GM19043 (cell line): ENCODE data around the gene REC114.

Experiments
- ATAC-seq: cut with Tn5 transposase; IDR thresholded peaks from one replicate; pipeline ENCODE4 v1.9.1; 2021; ENCODE audit warnings: low read depth; ENCODE audit not compliant: unreplicated experiment

The REC114 gene

GRCh38 chr15:73601451-73602445 is 158.8 kb downstream of the REC114 start:
- no peak for ATAC-seq

- ATAC-seq: no peak
These were observed 159.5 kb downstream of the REC114 start for GRCh38 chr15:73602446-73602843.

DNA sequence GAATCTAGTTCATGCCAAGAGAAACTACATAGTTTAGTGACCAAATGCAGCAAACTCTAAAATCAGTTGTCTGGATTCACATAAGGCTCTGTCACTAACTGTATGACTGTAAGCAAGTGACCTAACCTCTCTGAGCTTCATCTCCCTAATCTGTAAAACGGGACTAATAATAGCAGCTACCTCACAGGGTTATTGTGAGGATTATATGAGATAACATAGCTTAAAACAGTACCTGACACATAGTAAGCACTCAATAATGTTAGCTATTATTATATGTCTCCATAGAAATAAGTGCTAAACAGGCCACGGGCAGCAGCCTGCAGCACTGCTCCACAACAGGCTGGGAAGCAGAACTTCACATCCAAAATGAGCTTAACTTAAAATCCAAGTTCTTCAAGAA is 160.0 kb downstream of the REC114 start:
- ATAC-seq: no peak

DNA sequence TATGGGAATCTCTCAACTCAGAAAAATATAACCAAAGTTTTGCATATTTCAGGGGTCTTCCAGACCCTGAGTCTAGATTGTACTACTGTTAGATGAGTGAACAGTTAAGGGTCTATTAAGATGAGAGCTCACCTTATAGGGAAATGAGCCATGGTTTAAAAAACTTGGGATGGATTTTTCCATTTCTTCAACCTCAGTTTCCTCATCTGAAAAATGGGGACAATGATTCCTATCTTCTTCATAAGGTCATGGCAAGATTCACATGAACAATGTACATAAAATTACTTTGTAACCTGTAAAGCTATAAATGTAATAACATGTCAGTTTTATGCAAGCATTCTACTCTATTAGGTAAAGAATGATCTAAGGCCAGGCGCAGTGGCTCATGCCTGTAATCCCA is 161.5 kb downstream of the REC114 start:
- no peak for ATAC-seq

- ATAC-seq: no peak
These were observed 162.9 kb downstream of the REC114 start for GRCh38 chr15:73605759-73606436.

- no peak for ATAC-seq
These were observed 164.4 kb downstream of the REC114 start for GRCh38 chr15:73607405-73607804.

DNA sequence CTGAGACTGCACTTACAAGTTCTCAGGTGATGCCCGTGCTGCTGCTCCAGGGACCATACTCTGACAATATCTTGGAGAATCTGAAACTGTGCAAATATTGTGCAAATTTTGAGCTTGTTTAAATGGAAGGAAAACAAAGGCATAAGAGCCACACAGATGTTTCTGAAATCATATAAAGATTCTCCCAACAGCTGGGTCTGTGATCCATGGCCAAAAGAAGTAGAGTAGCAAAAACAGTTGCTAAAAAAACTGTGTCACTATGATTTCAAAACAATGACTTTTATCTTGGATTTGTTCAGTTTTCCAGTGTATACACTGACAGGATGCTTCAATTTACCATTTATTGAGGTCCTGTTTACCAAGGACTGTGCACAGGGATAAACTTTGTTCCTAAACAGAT is 164.9 kb downstream of the REC114 start:
- ATAC-seq: no peak

DNA sequence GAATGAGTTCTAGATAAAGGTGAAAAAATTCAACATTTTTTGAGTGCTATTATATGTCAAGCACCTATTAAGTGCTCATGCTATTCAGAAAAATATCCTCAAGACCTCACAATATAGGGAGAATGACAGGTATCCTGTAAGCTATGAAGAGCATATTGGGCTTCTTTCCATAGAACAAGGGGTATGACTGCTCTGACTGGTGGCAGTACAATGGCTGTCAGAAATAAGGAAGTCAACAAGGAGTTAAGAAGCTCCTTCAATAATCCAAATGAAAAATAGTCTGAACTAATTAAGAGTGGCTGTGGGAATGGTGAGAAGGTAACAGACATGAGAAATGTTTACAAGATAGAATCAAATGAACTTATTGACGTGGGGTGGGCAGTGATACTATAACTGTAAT is 165.5 kb downstream of the REC114 start:
- ATAC-seq: no peak

DNA sequence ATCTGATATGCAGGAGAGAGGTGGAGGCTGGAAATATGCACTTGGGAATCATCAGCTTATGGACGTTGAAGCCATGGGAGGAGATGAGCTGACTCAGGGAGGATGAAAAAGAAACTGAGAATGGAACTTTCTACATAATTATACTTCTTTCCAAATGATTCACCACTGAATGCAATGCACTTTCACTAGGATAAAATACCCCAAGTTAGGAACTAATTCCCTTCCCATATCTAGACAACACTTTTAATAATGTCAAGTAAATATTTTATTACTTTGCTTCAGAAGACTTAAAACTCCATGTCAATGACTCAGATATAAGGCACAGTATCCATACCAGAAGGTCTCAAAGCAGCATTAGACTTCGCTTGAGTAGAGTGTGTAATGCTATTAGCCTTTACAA is 166.0 kb downstream of the REC114 start:
- no peak for ATAC-seq
